Epithelial cell of prostate (primary cell): ENCODE results near the gene PTPN1.

Experiments used
- DNase-seq: peaks from one replicate; pipeline ENCODE4 v3.0.0-alpha.2; 2011; ENCODE audit warnings: low read depth, low spot score
- H3K27ac ChIP-seq: fragments of 450-650 bp; 2 replicates; pipeline ENCODE4 v1.5.1; 2017; ENCODE audit warnings: mild to moderate bottlenecking

Gene PTPN1

DNA sequence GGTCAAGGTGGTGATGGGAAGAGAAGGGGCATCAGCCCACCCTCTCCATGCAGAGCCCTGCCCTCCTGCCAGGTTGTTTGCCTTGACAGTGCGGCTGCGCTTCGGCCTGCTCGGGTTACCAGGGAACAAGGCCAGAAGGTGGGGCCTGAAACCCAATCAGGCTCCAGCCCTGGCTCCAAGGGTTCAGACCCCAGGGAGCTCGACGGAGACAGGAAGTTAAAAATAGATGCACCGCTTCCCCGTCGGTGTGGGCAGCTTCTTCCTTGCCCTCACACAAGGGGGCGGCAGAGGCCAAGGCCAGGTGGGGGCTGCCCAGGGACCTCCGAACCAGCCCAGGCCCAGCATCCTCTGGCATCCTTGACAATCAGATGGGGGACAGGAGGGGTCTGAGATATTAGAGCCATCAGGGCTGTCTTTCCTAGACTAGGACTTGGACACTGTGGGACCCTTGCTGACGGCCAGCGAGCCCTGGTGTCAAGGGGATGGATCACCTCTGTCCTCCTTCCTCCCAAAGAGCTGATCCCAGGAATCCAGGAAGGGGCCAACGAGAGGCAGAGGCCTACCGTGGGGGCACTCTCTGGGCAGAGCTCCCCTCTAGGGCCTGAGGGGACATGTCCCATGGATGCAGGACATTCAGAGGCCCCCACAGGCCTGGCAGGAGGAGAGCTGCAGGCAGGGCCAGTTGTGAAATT, 115.9 kb downstream of the PTPN1 start:
- DNase-seq, result no peak
- no peak overlapping the region for H3K27ac ChIP-seq

DNA sequence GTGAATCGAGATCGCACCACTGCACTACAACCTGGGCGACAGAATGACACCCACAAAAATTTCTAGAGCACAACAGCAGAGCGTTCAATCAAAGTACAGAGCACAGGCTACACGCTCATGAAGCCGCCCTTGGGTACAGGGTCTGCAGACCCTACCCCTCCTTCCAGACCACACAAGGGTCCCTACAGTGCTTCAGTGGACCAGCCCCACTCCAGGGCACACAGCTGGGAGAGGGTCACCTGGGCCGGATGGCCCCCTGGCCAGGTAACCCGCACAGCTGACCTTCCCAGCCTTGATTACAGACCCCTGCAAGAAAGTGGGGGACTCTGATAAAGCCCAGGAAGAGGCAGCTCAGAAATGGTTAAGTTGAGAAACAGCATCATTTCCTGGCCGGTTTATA, 117.6 kb downstream of the PTPN1 start:
- DNase-seq, result no peak
- H3K27ac ChIP-seq, result no peak overlapping the region

- H3K27ac ChIP-seq, result no peak overlapping the region
- DNase-seq, result no peak
Measured at GRCh38 chr20:50628332-50628731, 118.1 kb downstream of the PTPN1 start.

- H3K27ac ChIP-seq, result no peak overlapping the region
- no peak for DNase-seq
Measured at GRCh38 chr20:50628853-50629669, 118.9 kb downstream of the PTPN1 start.

DNA sequence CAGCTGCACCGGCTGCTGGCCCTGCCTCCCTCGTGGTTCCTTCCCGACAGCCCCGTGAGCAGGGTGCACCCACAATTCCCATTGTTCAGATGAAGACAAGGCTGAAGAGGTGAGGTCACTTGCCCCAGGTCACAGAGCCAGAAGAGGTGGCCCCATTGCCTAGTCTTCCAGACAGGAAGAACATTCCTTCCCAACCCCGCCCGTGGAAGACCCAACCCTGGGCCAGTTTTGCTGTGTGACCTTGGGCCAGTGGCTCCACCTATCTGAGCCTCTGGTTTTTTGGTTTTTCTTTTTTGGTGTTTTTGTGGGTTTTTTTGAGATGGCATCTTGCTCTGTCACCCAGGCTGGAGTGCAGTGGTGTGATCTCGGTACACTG, 119.5 kb downstream of the PTPN1 start:
- no peak for DNase-seq
- no peak overlapping the region for H3K27ac ChIP-seq

GRCh38 chr20:50630578-50631263, 120.5 kb downstream of the PTPN1 start:
- no peak overlapping the region for H3K27ac ChIP-seq
- DNase-seq, result no peak

- no peak for DNase-seq
Measured at GRCh38 chr20:50632236-50632635, 122.1 kb downstream of the PTPN1 start.

GRCh38 chr20:50632701-50633100, 122.5 kb downstream of the PTPN1 start:
- H3K27ac ChIP-seq, result no peak overlapping the region
- no peak for DNase-seq

More at GRCh38 chr20:50632236-50632635, 122.1 kb downstream of the PTPN1 start:
- H3K27ac ChIP-seq, result no peak overlapping the region

- no peak overlapping the region for H3K27ac ChIP-seq
- DNase-seq, result no peak
Measured at GRCh38 chr20:50633361-50633760, 123.2 kb downstream of the PTPN1 start.

- no peak for DNase-seq
- no peak overlapping the region for H3K27ac ChIP-seq
Measured at GRCh38 chr20:50634191-50634590, 124.0 kb downstream of the PTPN1 start.
